Ishikawa (cell line): ENCODE results near the gene COX7C.

ENCODE experiments used
- CREB1 ChIP-seq: IDR thresholded peaks from 2 replicates; pipeline ENCODE4 v1.6.1; 2012; ENCODE audit warnings: low read depth
- EP300 ChIP-seq: IDR thresholded peaks from 2 replicates; pipeline ENCODE4 v1.6.1; 2012; ENCODE audit warnings: borderline replicate concordance
- TCF12 ChIP-seq: IDR thresholded peaks from 2 replicates; pipeline ENCODE4 v1.6.1; 2012; ENCODE audit warnings: low read depth
- YY1 ChIP-seq: IDR thresholded peaks from 2 replicates; pipeline ENCODE4 v1.6.1; 2012; ENCODE audit warnings: low read depth

GRCh38 chr5:86617756-86618576 is at the start of gene COX7C:
- TF ChIP-seq CREB1 (0 out of 2 replicates have a peak, but pooled peaks have one; percentile 39), TCF12 (peak; percentile 71), YY1 (peak; percentile 84), EP300 (no peak)
